HG03558 (cell line): ENCODE results near the gene LSM7.

ENCODE experiments used
- ATAC-seq: cut with Tn5 transposase; IDR thresholded peaks from one replicate; pipeline ENCODE4 v1.9.1; 2021; ENCODE audit warnings: moderate number of reproducible peaks; ENCODE audit not compliant: unreplicated experiment; ENCODE audit errors: extremely low read depth

The LSM7 gene

GRCh38 chr19:2326699-2327360 lies 1.6 kb downstream of the LSM7 start:
- no peak for ATAC-seq

GRCh38 chr19:2325281-2326046 lies 2.9 kb downstream of the LSM7 start:
- no peak for ATAC-seq

GRCh38 chr19:2324220-2324948 lies 4.0 kb downstream of the LSM7 start:
- ATAC-seq, result no peak

GRCh38 chr19:2323707-2324106 lies 4.7 kb downstream of the LSM7 start:
- no peak for ATAC-seq

GRCh38 chr19:2321565-2322283 lies 6.7 kb downstream of the LSM7 start:
- no peak for ATAC-seq

GRCh38 chr19:2320939-2321338 lies 7.4 kb downstream of the LSM7 start:
- ATAC-seq, result no peak

- no peak for ATAC-seq
Measured at GRCh38 chr19:2320049-2320448, 8.3 kb downstream of the LSM7 start.

GRCh38 chr19:2319551-2319950 lies 8.8 kb downstream of the LSM7 start:
- ATAC-seq, result no peak

- ATAC-seq, result no peak
Measured at GRCh38 chr19:2318923-2319322, 9.5 kb downstream of the LSM7 start.

- ATAC-seq, result no peak
Measured at GRCh38 chr19:2317756-2318155, 10.6 kb downstream of the LSM7 start.

GRCh38 chr19:2317300-2317699 lies 11.1 kb downstream of the LSM7 start:
- no peak for ATAC-seq

GRCh38 chr19:2315818-2316353 lies 12.5 kb downstream of the LSM7 start:
- no peak for ATAC-seq

- ATAC-seq, result no peak
Measured at GRCh38 chr19:2315121-2315817, 13.1 kb downstream of the LSM7 start.

GRCh38 chr19:2312820-2313501 lies 15.4 kb downstream of the LSM7 start:
- ATAC-seq, result no peak

- ATAC-seq, result no peak
Measured at GRCh38 chr19:2311093-2311492, 17.3 kb downstream of the LSM7 start.

- ATAC-seq, result no peak
Measured at GRCh38 chr19:2309734-2310362, 18.5 kb downstream of the LSM7 start.

GRCh38 chr19:2308114-2308556 lies 20.3 kb downstream of the LSM7 start, which contains the start of gene LINGO3:
Gene LINGO3, minus strand, starts transcription at chr19:2308154. Its CDS starts 16,378 bp downstream, at chr19:2291776.
- ATAC-seq, result no peak

- no peak for ATAC-seq
Measured at GRCh38 chr19:2307518-2308012, 20.8 kb downstream of the LSM7 start.
